HG03354 (cell line): ENCODE measurements around the gene MRGPRE.

Source experiments
- ATAC-seq: cut with Tn5 transposase; IDR thresholded peaks from one replicate; pipeline ENCODE4 v1.9.1; 2021; ENCODE audit warnings: mild to moderate bottlenecking; ENCODE audit not compliant: unreplicated experiment, poor library complexity, severe bottlenecking

Gene MRGPRE

DNA sequence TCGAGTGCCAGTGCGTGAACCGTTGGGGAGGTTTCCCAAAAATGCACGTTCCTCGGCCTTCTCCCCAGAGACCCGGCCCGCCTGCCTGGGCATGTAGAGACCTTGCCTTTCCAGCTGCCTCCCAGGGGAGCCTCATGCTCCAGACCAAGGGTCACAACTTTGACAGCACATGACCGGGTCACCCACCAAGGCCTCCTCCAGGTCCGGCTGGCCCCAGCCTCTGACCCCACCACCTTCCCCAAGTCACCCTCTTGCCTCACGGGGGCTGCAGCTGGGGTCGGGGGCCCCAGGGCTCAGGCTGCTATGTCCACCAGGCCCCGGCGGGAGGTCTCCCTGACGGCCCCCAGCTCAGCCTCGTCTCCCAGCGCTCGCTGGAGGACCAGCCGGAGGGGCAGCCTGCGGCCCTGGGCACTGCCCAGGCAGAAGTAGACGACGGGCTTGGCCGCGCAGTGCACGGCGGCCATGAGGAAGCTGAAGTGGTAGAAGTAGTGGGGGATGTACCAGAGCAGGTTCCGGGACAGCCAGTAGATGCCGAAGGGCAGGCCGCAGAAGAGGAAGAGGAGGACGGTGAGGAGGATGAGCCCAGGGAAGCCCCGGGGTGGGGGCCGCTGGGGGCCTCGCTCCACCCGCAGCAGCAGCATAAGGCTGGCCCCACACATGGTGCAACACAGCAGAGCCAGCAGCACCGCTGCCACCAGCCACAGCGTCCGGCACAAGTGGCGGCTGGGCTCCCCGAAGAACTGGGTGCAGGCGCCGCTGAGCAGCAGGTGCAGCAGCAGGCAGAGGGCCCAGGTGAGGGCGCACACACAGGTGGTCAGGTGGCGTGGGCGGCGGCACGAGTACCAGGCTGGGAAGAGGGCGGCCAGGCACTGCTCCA is 4.4 kb downstream of the MRGPRE start:
- no peak for ATAC-seq

DNA sequence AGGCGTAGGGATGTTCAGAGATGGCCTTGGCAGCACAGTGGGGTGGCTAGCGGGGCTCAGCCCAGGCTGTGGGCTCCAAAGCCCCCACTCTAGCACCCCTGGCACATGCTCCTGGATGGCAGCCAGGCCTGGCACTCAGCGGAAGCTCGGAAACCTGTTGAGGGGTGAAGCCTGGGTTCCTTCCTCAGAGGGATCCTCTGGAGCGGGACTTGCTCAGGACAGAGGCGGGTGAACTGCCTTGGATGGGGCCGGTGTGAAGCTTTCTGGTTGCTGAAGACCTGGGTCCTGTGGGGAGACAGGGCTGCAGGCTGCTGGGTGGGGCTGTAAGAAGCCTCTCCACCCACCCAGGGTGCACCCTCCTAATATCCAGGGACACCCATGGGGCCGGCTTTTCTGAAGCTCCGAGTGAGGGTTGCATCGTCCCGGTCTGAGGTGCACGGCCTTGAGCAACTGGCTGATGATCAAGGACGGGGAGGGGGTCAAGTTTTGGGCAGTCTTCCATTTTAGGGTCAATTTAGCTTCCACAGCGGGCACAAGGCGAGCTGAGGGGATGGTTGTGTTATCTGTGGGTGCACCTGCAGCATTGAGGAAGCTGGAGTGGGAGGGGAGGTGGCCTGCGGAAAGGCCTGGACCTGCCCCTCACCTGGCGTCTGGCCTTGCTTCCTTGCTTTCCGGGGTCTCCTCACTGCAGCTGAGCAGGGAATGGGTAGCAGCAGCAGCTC is 5.2 kb downstream of the MRGPRE start:
- ATAC-seq, result no peak

DNA sequence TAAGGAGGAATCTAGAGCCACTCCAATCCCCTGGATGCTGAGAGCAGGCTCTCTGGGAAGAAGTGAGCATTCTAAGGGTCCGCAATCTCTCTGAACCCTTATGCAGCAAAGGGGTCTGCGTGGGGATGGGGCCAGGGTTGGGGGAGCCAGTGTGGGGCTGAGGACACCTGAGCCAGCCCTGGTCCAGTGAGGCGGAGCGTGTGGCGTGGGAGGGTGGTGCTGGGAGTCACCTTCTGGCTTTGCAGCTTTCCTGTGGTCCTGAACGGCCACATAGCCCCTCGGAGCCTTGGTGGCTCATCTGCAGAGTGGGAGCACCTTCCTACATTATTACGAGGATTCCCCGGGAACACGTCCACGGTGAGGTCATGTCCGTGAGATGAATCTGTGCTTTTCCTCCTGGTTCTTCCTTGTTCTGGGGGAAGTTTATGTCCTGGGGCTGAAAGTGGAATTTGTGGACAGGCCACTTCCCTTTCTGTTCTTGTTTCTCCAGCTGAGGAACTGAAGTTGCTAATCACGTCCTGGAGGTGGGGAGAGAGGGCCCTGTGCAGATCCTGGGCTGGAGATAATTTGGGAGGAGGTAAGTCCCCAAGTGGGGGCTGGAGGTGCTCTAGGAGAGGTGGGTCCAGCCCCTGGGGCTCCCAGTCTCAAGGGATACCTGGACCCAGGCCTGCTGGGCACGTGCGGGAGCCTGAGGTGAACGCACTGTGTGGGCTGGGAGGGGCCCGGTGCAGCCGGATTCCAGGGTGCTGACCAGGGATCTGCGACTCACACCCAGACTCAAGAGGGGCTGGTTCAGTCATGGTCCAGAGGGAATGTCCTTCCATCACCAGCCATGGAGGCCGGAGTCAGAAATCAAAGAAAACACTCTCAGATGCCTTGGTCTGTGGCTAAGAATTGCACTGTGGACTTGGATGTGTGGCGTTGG is 6.1 kb downstream of the MRGPRE start:
- ATAC-seq, result no peak

DNA sequence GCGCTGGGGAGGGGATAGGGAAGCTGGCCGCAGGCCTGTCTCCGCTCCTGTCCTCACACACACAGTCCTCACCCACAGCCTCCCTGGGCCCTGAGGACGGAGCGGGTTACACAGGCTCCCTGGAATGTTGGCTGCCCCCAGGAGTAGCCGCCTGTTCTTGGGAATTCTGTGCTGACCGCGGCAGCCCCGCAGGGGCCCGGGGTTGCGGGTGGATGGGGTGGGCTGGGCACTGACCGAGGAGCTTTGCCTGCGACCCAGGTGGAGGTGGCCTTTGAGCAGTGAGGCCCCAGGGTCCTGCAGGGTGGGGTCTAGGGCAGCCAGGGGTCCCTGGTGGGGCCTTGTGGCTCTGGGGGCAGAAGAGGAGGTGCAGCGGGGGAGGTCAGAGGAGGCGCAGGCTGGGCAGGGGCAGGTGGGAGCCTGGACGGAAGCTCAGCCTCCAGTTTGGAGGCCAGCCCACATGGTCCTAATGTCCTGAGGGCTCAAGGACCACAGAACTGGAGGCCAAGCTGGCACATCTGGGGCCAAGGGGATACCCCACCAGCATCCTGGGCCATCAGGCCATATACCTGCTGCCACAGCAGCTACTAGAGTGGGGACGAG is 7.0 kb downstream of the MRGPRE start:
- ATAC-seq, result no peak

DNA sequence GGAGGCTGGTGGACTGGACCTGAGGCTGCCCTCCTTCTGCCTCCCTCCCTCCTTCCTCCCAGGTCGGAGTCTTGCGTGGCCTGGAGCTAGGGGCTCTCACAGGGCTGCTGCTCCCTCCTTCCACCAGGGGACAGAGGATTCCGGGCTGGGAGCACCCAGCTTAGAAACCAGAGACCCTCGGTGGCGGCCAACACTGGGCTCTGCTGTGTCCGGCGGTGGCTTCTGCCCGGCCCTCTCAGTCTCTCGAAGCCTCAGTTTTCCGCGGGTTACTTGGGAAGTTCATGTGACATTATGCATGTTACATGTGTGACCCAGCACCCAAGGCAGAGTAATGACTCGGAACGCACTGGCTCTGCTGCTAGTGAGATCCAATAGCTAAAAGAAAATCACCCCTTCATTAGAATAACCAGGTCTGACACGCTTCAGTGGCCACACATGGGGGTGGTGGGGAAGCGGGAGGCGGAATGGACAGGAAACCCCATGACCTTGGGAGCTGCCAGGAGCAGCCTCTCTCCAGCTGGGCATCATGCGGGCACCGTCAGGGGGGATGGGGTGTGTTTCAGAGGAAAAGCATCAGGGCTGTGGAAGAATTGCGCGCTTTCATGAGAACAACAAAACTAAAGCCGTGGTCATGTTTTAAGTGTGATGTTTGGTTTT is 7.7 kb downstream of the MRGPRE start:
- no peak for ATAC-seq

DNA sequence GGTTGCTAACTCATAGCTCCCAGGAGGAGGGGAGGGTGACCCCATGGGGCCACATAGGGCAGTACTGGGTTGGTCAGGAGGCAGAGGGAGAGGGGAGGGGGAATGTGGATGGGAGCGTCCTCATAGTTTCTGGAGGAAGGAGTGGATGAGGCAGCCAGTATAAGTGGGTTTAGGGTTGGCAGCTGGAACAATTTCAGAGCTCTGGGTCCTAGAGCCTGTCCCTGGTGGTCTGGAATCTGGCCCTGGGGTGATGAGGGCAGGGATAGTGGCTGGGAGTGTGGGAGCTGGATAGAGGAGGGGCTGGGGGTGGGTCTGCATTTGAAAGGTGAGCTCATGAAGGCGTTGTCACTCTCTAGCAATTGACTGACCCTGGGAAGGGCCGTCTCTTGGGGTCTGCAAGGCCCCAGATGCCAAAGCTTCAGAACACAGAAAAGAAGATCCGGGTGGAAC is 8.3 kb downstream of the MRGPRE start:
- ATAC-seq, result no peak

DNA sequence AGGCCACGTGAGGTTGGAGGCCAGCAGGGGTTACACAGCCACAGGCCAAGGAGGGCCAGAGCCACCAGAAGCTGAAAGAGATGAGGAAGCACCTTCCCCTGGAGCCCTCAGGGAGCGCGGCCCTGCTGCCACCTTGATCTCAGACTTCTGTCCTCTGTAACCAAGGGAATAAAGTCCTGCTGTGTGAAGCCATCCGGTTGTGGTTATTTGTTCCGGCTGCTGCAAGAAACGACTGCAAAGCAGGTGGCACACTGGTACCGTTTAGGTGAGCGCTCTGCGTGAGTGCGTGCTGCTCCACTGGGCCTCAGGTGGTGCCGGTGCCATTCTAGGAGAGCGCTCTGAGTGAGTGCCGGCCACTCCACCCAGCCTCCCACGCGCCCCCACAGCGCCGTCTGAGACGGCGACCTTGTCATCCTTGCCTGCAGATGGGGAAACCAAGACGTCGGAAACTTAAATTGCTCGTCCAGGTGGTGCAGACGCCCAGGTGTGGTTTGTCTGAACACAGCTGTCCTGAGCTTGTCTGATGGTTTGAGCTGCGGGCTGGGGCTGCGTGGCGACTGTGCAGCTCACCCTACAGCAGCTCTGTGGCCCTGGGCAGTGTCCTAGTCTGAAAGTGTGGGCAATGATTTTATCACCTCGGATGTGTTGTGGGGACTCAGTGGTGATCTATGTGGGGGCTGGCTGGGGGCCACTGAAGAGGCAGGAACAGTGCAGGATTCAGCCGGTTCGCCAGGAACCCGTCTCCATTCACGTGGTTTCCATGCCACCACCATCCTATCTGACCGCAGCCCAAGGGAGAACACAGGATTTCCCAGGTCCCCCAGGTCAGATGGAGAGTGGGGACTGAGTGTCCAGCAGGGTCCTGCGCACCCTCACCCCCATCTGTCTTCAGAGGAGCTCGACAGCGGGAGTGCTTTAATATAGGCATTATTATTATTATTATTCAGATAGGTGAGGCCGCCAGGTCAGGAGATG is 9.0 kb downstream of the MRGPRE start:
- ATAC-seq, result no peak

DNA sequence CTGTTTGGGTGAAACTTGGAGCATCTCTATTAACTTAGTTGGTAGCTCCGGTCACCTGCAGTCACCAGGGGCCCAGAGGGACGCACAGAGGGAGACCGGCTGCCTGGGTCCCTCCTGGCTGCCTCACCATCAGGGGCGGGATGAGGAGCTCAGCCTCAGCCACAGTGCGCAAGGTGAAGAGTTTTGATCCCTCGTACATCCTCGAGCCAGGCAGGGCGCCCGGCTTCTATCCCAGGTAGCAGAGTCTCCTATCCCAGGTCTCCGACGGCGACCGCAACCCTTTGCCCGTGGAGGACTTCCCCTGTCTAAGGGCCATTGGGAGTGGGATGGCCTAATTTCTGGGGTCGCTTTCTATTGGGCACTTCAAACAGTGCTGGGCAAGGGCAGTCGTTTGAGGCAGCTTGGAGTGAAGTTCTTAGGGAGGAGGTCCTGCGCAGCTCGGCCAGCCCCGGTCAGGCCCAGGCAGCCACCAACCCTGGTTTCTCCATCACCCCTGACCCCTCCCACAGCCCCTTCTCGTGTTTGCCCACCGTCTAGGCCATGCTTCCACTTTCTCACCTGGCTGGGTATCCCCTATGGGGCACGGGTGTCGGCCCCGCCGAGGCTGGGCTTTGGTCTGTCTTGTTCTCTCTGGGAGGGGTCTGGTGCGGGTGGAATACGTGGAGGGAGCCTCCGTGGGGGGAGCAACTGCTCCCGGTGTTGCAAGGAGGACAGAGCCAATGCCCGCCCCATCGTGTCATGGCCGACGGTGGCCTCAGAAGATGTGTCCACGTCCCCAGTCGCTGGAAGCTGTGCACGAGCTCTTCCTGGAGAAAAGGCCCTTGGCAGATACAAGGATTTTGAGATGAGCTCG is 10.0 kb downstream of the MRGPRE start:
- ATAC-seq, result no peak

DNA sequence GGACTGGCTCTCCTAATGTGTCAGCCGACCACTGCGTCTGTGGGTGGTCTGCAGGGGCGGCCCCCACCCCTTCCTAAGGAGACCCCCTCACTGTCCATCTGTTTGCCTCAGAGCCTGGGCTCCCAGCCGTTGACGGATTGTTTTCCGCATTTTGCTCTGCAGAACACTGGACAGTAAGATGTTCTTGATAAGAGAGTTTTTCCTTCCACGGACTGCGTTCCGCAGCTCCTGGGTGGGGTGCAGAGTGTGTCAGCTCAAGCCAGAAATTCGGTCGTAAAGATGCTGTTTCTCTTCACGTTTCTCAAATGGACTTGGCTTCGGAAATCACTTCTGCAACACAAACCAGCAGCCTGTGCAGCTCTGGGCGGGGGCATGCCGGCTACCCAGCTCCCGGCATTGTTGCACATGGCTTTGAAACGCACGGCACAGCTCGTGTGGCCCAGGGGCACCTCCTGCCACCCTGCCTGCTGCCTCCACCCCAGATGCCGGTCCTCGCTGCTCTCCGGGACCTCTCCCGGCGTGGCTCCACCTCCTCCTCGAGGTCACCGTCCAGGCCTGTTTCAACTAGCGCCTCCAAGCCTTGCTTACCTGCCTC is 10.7 kb downstream of the MRGPRE start:
- no peak for ATAC-seq

DNA sequence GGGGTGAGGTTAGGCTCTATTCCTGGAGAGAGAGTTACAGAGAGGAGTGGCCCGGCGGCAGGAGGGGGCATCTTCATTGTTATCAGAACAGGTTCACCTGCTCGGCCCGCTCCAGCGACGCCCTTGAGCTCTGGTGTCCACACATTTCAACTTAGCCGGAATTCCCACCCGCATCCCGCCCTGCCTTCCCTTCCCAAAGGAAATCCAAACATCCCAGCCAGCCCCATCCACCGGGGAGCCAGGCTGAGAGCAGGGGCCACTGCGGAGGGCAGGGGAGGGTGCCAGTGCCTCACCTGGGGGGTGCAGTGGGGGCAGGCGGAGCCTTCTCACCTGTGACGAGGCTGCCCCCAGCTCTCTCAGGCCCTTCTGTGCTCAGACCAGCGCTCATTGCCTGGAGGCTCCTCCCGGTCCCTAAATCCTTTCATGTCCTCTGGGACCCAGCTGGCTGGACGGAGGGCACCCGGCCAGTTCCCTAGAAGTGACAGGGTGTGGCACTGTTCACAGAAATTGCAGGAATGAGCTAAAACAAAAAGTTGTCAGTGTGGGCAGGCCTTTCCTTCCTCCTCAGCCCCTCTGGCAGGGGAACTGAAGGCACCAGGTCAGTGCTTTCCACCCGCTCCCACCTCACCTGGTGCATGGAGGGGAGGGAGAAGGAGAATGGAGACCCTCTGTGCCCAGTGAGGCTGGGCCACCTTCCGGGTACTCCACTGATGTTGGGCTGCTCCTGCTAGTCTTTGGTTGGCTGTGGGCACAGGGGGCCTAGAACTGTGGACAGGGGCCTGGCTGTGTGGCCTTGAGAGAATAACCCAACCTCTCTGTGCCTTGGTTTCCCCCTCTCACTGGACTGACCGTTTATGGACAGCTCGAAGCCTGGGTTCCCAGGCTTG is 11.5 kb downstream of the MRGPRE start:
- no peak for ATAC-seq

DNA sequence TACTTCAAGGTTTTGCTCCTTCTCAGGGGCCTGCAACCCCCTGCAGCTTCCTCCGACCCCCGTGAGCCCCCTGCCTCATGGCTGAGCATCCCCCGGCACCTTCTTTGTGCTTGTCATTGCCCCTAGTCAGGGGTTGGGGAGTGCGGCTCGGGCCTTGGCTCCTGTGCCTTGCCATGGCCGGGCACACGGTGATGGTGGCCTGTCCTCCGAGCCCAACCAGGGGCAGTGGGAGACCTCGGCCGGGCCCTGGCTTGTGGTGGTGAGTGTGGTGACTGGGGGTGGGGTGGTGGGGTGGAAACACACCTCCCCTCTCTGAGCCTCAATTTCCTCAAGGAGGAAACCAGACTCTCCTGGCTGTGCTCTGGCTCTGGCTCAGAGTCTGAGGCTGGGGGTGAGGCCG is 12.1 kb downstream of the MRGPRE start:
- no peak for ATAC-seq

DNA sequence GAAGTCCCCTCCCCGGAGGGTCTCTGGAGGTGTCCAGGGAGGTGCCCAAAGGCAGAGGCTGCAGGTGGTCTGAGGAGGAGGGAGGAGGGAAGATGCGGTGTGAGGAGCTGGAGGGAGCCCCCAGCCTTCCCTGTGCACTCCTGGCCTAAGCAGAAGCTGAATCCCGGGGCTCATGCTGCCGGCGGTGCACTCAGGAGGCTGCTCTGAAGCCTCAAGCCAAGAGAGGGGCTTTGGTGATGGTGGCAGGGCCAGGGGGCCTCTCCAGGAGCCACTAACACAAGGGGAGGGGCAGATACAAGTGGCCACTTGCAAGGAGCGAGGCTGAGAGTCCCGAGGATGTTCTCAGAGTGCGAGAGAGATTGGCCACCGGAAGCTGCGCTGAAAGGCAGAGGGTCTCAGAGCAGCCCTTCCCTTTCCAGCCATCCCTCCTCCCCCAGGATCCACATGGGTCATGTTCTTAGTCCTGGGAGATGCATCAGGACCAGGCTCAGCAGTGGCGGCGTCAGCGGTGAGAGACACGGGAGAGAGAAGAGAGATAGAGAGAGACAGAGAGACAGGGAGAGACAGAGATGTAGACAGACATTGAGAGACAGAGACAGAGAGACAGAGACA is 12.8 kb downstream of the MRGPRE start:
- no peak for ATAC-seq

DNA sequence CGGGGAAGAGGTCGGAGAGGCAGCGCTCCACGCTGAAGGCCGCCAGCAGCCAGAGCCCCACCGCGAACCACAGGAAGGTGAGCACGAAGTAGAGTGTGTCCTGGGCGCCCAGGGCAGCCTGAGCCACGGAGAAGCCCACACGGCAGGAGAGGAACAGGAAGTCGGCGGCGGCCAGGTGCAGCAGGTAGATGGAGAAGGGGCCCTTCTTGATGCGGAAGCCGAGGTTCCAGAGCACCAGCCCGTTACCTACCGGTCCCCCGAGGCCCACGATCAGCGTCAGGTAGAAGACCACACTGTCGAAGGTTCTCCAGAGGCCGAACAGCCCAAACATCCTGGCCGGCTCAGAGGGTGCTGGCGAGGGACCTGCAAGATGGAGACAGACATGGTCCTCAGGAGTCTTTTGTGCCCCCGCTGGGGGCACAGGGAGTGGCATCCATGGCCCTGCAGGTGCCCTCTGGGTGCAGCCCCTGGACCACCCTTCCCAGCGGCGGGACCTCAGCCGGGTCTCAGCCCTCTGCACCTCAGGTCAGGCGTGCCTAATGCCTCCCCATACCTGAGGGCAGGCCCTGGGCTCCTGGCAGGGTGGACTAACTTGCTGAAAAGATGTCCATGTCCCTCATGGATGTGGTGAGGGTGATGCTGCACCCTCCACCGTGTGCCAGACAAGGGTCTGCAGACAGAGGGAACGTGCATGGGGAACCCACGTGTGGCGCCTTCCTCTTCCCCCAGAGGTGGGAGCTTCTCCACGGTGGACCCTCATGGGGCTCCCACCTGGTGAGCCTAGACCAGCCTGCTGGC is 13.5 kb downstream of the MRGPRE start, which contains the start of gene MRGPRG:
MRGPRG (minus strand) TSS at position 331 of the 798 bp plus-strand sequence; CDS start at position 331, 0 bp downstream.
- no peak for ATAC-seq

DNA sequence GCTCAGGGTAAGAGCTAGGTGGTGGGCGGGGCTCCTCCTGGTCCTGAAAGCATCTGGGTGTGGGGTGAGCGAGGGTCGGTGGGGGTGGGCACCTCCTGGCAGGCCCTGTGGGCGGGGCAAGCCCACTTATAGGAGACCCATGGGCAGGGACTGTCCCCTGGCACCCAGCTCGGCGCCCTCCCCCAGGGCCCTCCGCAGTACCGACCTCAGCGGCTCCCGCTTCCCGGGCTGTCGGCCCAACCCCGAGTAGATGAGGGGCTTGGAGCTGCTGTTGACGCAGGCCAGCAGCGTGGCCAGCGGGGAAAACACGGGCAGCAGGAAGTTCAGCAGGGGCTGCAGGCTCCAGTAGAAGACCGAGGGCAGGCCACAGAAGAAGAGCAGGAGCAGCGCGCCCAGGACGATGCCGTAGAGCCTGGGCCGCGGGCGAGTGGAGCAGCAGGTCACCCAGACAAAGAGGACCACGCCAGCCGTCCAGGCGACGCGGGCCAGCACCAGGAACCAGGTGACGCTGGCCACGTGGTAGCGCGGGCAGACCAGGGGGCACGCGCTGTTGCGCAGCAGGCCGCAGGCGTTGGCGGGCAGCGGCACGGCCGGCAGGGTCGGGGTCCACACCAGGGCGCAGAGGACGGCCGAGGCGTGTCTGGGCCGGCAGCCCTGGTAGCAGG is 14.3 kb downstream of the MRGPRE start:
- no peak for ATAC-seq
